Panc1 (cell line): ENCODE measurements around the gene CACNA2D3. TPM values are rescaled to one million over a fixed set of nuclear protein-coding genes. Genes with fewer than 3 reads are reported as not detected.

ENCODE experiments used
- ATAC-seq: fragments of 200-7000 bp; cut with Tn5 transposase; 2 replicates; pipeline ENCODE4 v1.9.1; 2020; ENCODE audit warnings: mild to moderate bottlenecking, moderate library complexity
- BruUV-seq: library from RNA; stranded (reverse); fragments of 400-500 nt; replicated peaks from 2 replicates; lab custom pipeline; 2021; lab: Mats Ljungman, UMichigan
- CTCF ChIA-PET: fragments of 300-600 bp; sonication (Branson Sonifier 250); formaldehyde crosslinking; loops from one replicate; lab custom pipeline; 2022; ENCODE audit warnings: antibody characterized with exemption; lab: Charles Lee
- POLR2A ChIA-PET: fragments of 300-600 bp; sonication (Branson Sonifier 250); formaldehyde crosslinking; loops from one replicate; lab custom pipeline; 2022; ENCODE audit warnings: antibody characterized with exemption; lab: Charles Lee
- DNase-seq: peaks from one replicate; pipeline ENCODE4 v3.0.0-alpha.2; 2010; ENCODE audit warnings: low read depth, low spot score
- H3K27ac ChIP-seq: 2 replicates; pipeline ENCODE4 v1.5.1; 2011; ENCODE audit warnings: mild to moderate bottlenecking, low read length, inconsistent platforms
- H3K27me3 ChIP-seq: fragments of 200-500 bp; sonication (Bioruptor generic); 2 replicates; pipeline ENCODE4 v1.6.0; 2014; ENCODE audit warnings: low read length, inconsistent platforms; ENCODE audit not compliant: control insufficient read depth, insufficient read depth
- H3K36me3 ChIP-seq: fragments of 200-500 bp; sonication (Bioruptor generic); 2 replicates; pipeline ENCODE4 v1.5.1; 2014; ENCODE audit warnings: inconsistent platforms, mild to moderate bottlenecking, low read length, moderate library complexity; ENCODE audit not compliant: control insufficient read depth, insufficient read depth
- H3K4me1 ChIP-seq: 2 replicates; pipeline ENCODE4 v1.5.1; 2011; ENCODE audit warnings: inconsistent platforms, mild to moderate bottlenecking, low read length, moderate library complexity; ENCODE audit not compliant: control insufficient read depth, insufficient read depth
- H3K4me3 ChIP-seq, 2 experiments: 2 replicates each; pipeline ENCODE4 v1.5.1; 2011 to 2012; ENCODE audit warnings: low read depth in 2 of 2, low read length in 2 of 2, mild to moderate bottlenecking in 2 of 2, inconsistent platforms in 1 of 2, moderate library complexity in 1 of 2
- H3K9me3 ChIP-seq: fragments of 200-500 bp; sonication (Bioruptor generic); 2 replicates; pipeline ENCODE4 v1.5.1; 2014; ENCODE audit warnings: low read depth, mild to moderate bottlenecking, inconsistent platforms, low read length, moderate library complexity; ENCODE audit not compliant: control insufficient read depth, insufficient read depth
- POLR2AphosphoS5 ChIP-seq: IDR thresholded peaks from 2 replicates; pipeline ENCODE4 v1.6.1; 2012; ENCODE audit warnings: mild to moderate bottlenecking, low read depth, low read length, moderate library complexity
- SIN3A ChIP-seq: IDR thresholded peaks from 2 replicates; pipeline ENCODE4 v1.6.1; 2012; ENCODE audit warnings: low read depth, mild to moderate bottlenecking, low read length, moderate library complexity, borderline replicate concordance; ENCODE audit not compliant: insufficient read depth
- TCF7L2 ChIP-seq: IDR thresholded peaks from 2 replicates; pipeline ENCODE4 v1.6.1; 2011; ENCODE audit warnings: mild to moderate bottlenecking, low read depth, low read length, inconsistent platforms
- in situ Hi-C: cut with HindIII; loops from 2 replicates; pipeline ENCODE4 v1.10.0; 2016; ENCODE audit warnings: low sequenced_read_pairs, low pct_unique_long_range_greater_than_20kb
- intact Hi-C: fragments of 100-400 bp; cut with micrococcal nuclease; formaldehyde crosslinking; loops from one replicate; pipeline ENCODE4 v1.10.0; 2022; ENCODE audit not compliant: unreplicated experiment
- total RNA-seq: library from RNA; stranded (reverse); gene quantifications from one replicate; pipeline ENCODE4 v1.2.1, GENCODE V29; 2021; ENCODE audit not compliant: unreplicated experiment
- TF ChIP-seq, protein P1 (sequence below): fragments of 450-650 bp; IDR thresholded peaks from 2 replicates; pipeline ENCODE4 v1.5.1; 2017; ENCODE audit warnings: mild to moderate bottlenecking
- TF ChIP-seq, protein P2 (sequence below), 2 experiments: IDR thresholded peaks; 2 replicates each; pipeline ENCODE4 v1.6.1; 2011 to 2012; ENCODE audit warnings: low read depth in 2 of 2, control low read depth in 1 of 2, low read length in 1 of 2, mild to moderate bottlenecking in 1 of 2, moderate library complexity in 1 of 2; ENCODE audit not compliant: insufficient read depth in 1 of 2

CACNA2D3 gene
- total RNA-seq, 1 experiment from 2014 or later, result 0.41 TPM

DNA sequence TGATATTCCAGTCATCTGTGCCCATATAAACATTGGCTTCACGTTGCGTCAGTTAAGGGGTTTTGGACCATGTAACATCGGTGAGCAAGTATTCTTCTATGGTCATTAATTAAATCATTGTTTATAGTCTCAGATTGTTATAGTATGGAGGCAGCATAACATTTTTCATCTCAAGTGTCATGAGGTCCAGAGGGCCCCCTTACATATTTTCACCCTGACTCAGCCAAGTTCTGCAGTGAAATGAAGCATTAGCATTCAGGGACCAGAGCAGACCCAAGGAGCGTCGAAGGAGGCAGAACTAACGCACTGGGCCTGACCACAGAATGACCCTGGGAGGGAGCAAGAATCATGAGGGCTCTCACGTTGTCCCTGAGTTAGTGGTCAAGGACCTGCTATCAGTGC lies 634.0 kb downstream of the CACNA2D3 start:
- no peaks in the 10 kb centered on the region for H3K36me3 ChIP-seq
- TF ChIP-seq TCF7L2, result no peak
- H3K4me3 ChIP-seq, result no peak overlapping the region
- CTCF ChIA-PET, result no interaction called here
- H3K4me1 ChIP-seq, result no peaks in the 10 kb centered on the region
- POLR2A ChIA-PET, result no interaction called here
- no peaks in the 10 kb centered on the region for H3K9me3 ChIP-seq
- in situ Hi-C loops (no loop called here), intact Hi-C loops (no loop called here)
- ATAC-seq (no peak), DNase-seq (no peak)
- no peaks in the 10 kb centered on the region for H3K27me3 ChIP-seq
- no peak overlapping the region for H3K27ac ChIP-seq
- BruUV-seq, result no TSS peak

GRCh38 chr3:54758461-54758860 lies 636.1 kb downstream of the CACNA2D3 start:
- intact Hi-C loops, result no loop called here
- ATAC-seq (no peak), DNase-seq (no peak)
- in situ Hi-C loops, result no loop called here
- no peak for TF ChIP-seq TCF7L2
- no peaks in the 10 kb centered on the region for H3K27me3 ChIP-seq
- H3K27ac ChIP-seq, result no peak overlapping the region
- H3K4me1 ChIP-seq, result no peaks in the 10 kb centered on the region
- ChIA-PET CTCF (no interaction called here), POLR2A (no interaction called here)
- no peak overlapping the region for H3K4me3 ChIP-seq
- H3K9me3 ChIP-seq, result no peaks in the 10 kb centered on the region
- H3K36me3 ChIP-seq, result no peaks in the 10 kb centered on the region
- BruUV-seq, result no TSS peak

DNA sequence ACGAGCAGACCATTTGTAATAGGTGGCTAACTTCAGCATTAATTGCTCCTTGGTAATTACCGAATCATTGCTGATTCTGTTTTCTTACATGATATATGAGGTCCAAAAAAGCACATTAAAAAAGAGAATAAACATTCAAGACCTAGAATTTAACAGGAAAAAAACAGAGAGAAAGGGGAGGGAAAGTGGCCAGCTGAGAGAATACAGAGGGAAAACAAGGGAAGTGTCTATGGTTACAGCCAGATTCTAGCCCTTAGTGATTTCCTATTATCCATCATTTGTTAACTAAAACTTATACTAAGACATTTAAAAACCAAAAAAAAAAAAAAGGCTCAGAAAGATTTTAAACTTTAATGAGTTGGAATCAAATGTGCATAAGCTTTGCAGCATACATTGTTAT lies 636.8 kb downstream of the CACNA2D3 start:
- Histone ChIP-seq H3K4me1 (no peaks in the 10 kb centered on the region), H3K4me3 (no peak overlapping the region), H3K9me3 (no peaks in the 10 kb centered on the region), H3K27ac (no peak overlapping the region), H3K27me3 (no peaks in the 10 kb centered on the region), H3K36me3 (no peaks in the 10 kb centered on the region)
- no peak for DNase-seq
- TF ChIP-seq SIN3A (no peak), POLR2AphosphoS5 (no peak), TCF7L2 (no peak)
- TF ChIP-seq, protein P1, sequence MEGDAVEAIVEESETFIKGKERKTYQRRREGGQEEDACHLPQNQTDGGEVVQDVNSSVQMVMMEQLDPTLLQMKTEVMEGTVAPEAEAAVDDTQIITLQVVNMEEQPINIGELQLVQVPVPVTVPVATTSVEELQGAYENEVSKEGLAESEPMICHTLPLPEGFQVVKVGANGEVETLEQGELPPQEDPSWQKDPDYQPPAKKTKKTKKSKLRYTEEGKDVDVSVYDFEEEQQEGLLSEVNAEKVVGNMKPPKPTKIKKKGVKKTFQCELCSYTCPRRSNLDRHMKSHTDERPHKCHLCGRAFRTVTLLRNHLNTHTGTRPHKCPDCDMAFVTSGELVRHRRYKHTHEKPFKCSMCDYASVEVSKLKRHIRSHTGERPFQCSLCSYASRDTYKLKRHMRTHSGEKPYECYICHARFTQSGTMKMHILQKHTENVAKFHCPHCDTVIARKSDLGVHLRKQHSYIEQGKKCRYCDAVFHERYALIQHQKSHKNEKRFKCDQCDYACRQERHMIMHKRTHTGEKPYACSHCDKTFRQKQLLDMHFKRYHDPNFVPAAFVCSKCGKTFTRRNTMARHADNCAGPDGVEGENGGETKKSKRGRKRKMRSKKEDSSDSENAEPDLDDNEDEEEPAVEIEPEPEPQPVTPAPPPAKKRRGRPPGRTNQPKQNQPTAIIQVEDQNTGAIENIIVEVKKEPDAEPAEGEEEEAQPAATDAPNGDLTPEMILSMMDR, result no peak
- TF ChIP-seq, protein P2, sequence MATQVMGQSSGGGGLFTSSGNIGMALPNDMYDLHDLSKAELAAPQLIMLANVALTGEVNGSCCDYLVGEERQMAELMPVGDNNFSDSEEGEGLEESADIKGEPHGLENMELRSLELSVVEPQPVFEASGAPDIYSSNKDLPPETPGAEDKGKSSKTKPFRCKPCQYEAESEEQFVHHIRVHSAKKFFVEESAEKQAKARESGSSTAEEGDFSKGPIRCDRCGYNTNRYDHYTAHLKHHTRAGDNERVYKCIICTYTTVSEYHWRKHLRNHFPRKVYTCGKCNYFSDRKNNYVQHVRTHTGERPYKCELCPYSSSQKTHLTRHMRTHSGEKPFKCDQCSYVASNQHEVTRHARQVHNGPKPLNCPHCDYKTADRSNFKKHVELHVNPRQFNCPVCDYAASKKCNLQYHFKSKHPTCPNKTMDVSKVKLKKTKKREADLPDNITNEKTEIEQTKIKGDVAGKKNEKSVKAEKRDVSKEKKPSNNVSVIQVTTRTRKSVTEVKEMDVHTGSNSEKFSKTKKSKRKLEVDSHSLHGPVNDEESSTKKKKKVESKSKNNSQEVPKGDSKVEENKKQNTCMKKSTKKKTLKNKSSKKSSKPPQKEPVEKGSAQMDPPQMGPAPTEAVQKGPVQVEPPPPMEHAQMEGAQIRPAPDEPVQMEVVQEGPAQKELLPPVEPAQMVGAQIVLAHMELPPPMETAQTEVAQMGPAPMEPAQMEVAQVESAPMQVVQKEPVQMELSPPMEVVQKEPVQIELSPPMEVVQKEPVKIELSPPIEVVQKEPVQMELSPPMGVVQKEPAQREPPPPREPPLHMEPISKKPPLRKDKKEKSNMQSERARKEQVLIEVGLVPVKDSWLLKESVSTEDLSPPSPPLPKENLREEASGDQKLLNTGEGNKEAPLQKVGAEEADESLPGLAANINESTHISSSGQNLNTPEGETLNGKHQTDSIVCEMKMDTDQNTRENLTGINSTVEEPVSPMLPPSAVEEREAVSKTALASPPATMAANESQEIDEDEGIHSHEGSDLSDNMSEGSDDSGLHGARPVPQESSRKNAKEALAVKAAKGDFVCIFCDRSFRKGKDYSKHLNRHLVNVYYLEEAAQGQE (IDR thresholded peaks at IDR 0.05; ENCODE audit: insufficient read depth in 1 of 2, low read depth in 2 of 2, low read length in 1 of 2), result no peak
- intact Hi-C loops, result no loop called here
- no peak for ATAC-seq
- ChIA-PET CTCF (no interaction called here), POLR2A (no interaction called here)
- BruUV-seq, result no TSS peak
- in situ Hi-C loops, result no loop called here
